ENCODE data around the gene INTS14.
"Not testable (repeated sequence)": the region's sequence is repeated elsewhere in the genome, so short reads cannot be mapped to it uniquely, and the experiment has no call there.

Gene INTS14

GRCh38 chr15:65559941-65560340 is 51.0 kb downstream of the INTS14 start:
- H3K4me3 ChIP-seq (ENCODE audit: insufficient read depth, low read depth, low read length), result no peak overlapping the region
- H3K36me3 ChIP-seq (ENCODE audit: control insufficient read depth, insufficient read depth, low read length), result peaks cover 72% of the 10 kb centered on the region

GRCh38 chr15:65558997-65559760 is 51.8 kb downstream of the INTS14 start:
- no peak overlapping the region for H3K27ac ChIP-seq (ENCODE audit: insufficient read depth, low read depth, low read length, poor library complexity, severe bottlenecking)
- H3K9me3 ChIP-seq (ENCODE audit: control insufficient read depth, low read length), result no peaks in the 10 kb centered on the region
- 97 to 98% methylated on average over 6 of the region's 6 CpGs for WGBS, 2 experiments
- H3K27me3 ChIP-seq (ENCODE audit: control insufficient read depth, insufficient read depth, low read length, poor library complexity, severe bottlenecking), result no peaks in the 10 kb centered on the region
- H3K36me3 ChIP-seq (ENCODE audit: control insufficient read depth, insufficient read depth, low read length), result peaks cover 65% of the 10 kb centered on the region
- H3K4me3 ChIP-seq (ENCODE audit: insufficient read depth, low read depth, low read length), result no peak overlapping the region
- no peaks in the 10 kb centered on the region for H3K4me1 ChIP-seq (ENCODE audit: control insufficient read depth, insufficient read depth, low read length)

More at GRCh38 chr15:65559941-65560340, 51.0 kb downstream of the INTS14 start:
- Histone ChIP-seq H3K9me3 (ENCODE audit: control insufficient read depth, low read length) (no peaks in the 10 kb centered on the region), H3K27me3 (ENCODE audit: control insufficient read depth, insufficient read depth, low read length, poor library complexity, severe bottlenecking) (no peaks in the 10 kb centered on the region), H3K27ac (ENCODE audit: insufficient read depth, low read depth, low read length, poor library complexity, severe bottlenecking) (no peak overlapping the region), H3K4me1 (ENCODE audit: control insufficient read depth, insufficient read depth, low read length) (no peaks in the 10 kb centered on the region)

- peaks cover 61% of the 10 kb centered on the region for H3K36me3 ChIP-seq (ENCODE audit: control insufficient read depth, insufficient read depth, low read length)
Observed at GRCh38 chr15:65558336-65558735, 52.6 kb downstream of the INTS14 start.

GRCh38 chr15:65556622-65557021 is 54.3 kb downstream of the INTS14 start:
- H3K4me3 ChIP-seq (ENCODE audit: insufficient read depth, low read depth, low read length), result no peak overlapping the region
- H3K27me3 ChIP-seq (ENCODE audit: control insufficient read depth, insufficient read depth, low read length, poor library complexity, severe bottlenecking), result no peaks in the 10 kb centered on the region
- H3K4me1 ChIP-seq (ENCODE audit: control insufficient read depth, insufficient read depth, low read length), result no peaks in the 10 kb centered on the region
- no peaks in the 10 kb centered on the region for H3K9me3 ChIP-seq (ENCODE audit: control insufficient read depth, low read length)
- WGBS, 2 experiments, result 97 to 98% methylated on average over 7 of the region's 7 CpGs
- no peak overlapping the region for H3K27ac ChIP-seq (ENCODE audit: insufficient read depth, low read depth, low read length, poor library complexity, severe bottlenecking)
- H3K36me3 ChIP-seq (ENCODE audit: control insufficient read depth, insufficient read depth, low read length), result peaks cover 44% of the 10 kb centered on the region

More at GRCh38 chr15:65558336-65558735, 52.6 kb downstream of the INTS14 start:
- no peak overlapping the region for H3K27ac ChIP-seq (ENCODE audit: insufficient read depth, low read depth, low read length, poor library complexity, severe bottlenecking)
- no peaks in the 10 kb centered on the region for H3K9me3 ChIP-seq (ENCODE audit: control insufficient read depth, low read length)
- no peaks in the 10 kb centered on the region for H3K4me1 ChIP-seq (ENCODE audit: control insufficient read depth, insufficient read depth, low read length)
- WGBS, 2 experiments, result 94 to 98% methylated on average over 5 of the region's 5 CpGs
- H3K4me3 ChIP-seq (ENCODE audit: insufficient read depth, low read depth, low read length), result no peak overlapping the region
- H3K27me3 ChIP-seq (ENCODE audit: control insufficient read depth, insufficient read depth, low read length, poor library complexity, severe bottlenecking), result no peaks in the 10 kb centered on the region

- WGBS, 2 experiments, result 99 to 100% methylated on average over 3 of the region's 3 CpGs
- H3K4me1 ChIP-seq (ENCODE audit: control insufficient read depth, insufficient read depth, low read length), result no peaks in the 10 kb centered on the region
- no peak overlapping the region for H3K27ac ChIP-seq (ENCODE audit: insufficient read depth, low read depth, low read length, poor library complexity, severe bottlenecking)
- no peaks in the 10 kb centered on the region for H3K27me3 ChIP-seq (ENCODE audit: control insufficient read depth, insufficient read depth, low read length, poor library complexity, severe bottlenecking)
- no peak overlapping the region for H3K4me3 ChIP-seq (ENCODE audit: insufficient read depth, low read depth, low read length)
- H3K9me3 ChIP-seq (ENCODE audit: control insufficient read depth, low read length), result no peaks in the 10 kb centered on the region
- H3K36me3 ChIP-seq (ENCODE audit: control insufficient read depth, insufficient read depth, low read length), result peaks cover 22% of the 10 kb centered on the region
Observed at GRCh38 chr15:65553691-65554090, 57.2 kb downstream of the INTS14 start.

- 96 to 100% methylated on average over 4 of the region's 6 CpGs for WGBS, 2 experiments
- not testable (repeated sequence) for H3K4me3 ChIP-seq (ENCODE audit: insufficient read depth, low read depth, low read length); H3K27me3 ChIP-seq (ENCODE audit: control insufficient read depth, insufficient read depth, low read length, poor library complexity, severe bottlenecking); H3K27ac ChIP-seq (ENCODE audit: insufficient read depth, low read depth, low read length, poor library complexity, severe bottlenecking); H3K9me3 ChIP-seq (ENCODE audit: control insufficient read depth, low read length); H3K4me1 ChIP-seq (ENCODE audit: control insufficient read depth, insufficient read depth, low read length)
- H3K36me3 ChIP-seq (ENCODE audit: control insufficient read depth, insufficient read depth, low read length), result peaks cover 17% of the 10 kb centered on the region
Observed at GRCh38 chr15:65552851-65553250, 58.1 kb downstream of the INTS14 start.

GRCh38 chr15:65551183-65551582 is 59.7 kb downstream of the INTS14 start:
- no peak overlapping the region for H3K4me3 ChIP-seq (ENCODE audit: insufficient read depth, low read depth, low read length)
- 92 to 98% methylated on average over 2 of the region's 2 CpGs for WGBS, 2 experiments

GRCh38 chr15:65550681-65551098 is 60.2 kb downstream of the INTS14 start:
- WGBS, 2 experiments, result 72 to 87% methylated on average over 3 of the region's 3 CpGs
- Histone ChIP-seq H3K4me1 (ENCODE audit: control insufficient read depth, insufficient read depth, low read length) (no peaks in the 10 kb centered on the region), H3K27me3 (ENCODE audit: control insufficient read depth, insufficient read depth, low read length, poor library complexity, severe bottlenecking) (no peaks in the 10 kb centered on the region), H3K36me3 (ENCODE audit: control insufficient read depth, insufficient read depth, low read length) (peaks cover 7% of the 10 kb centered on the region), H3K27ac (ENCODE audit: insufficient read depth, low read depth, low read length, poor library complexity, severe bottlenecking) (no peak overlapping the region), H3K4me3 (ENCODE audit: insufficient read depth, low read depth, low read length) (no peak overlapping the region), H3K9me3 (ENCODE audit: control insufficient read depth, low read length) (no peaks in the 10 kb centered on the region)

More at GRCh38 chr15:65551183-65551582, 59.7 kb downstream of the INTS14 start:
- no peaks in the 10 kb centered on the region for H3K9me3 ChIP-seq (ENCODE audit: control insufficient read depth, low read length)
- peaks cover 10% of the 10 kb centered on the region for H3K36me3 ChIP-seq (ENCODE audit: control insufficient read depth, insufficient read depth, low read length)
- H3K27ac ChIP-seq (ENCODE audit: insufficient read depth, low read depth, low read length, poor library complexity, severe bottlenecking), result no peak overlapping the region
- no peaks in the 10 kb centered on the region for H3K27me3 ChIP-seq (ENCODE audit: control insufficient read depth, insufficient read depth, low read length, poor library complexity, severe bottlenecking)
- H3K4me1 ChIP-seq (ENCODE audit: control insufficient read depth, insufficient read depth, low read length), result no peaks in the 10 kb centered on the region

- H3K4me1 ChIP-seq (ENCODE audit: control insufficient read depth, insufficient read depth, low read length); H3K9me3 ChIP-seq (ENCODE audit: control insufficient read depth, low read length): not testable (repeated sequence)
- WGBS, 2 experiments, result 92 to 96% methylated on average over 8 to 9 of the region's 9 CpGs
Observed at GRCh38 chr15:65549288-65549687, 61.6 kb downstream of the INTS14 start.

GRCh38 chr15:65547841-65548240 is 63.1 kb downstream of the INTS14 start:
- Histone ChIP-seq H3K27me3 (ENCODE audit: control insufficient read depth, insufficient read depth, low read length, poor library complexity, severe bottlenecking) (no peaks in the 10 kb centered on the region), H3K4me1 (ENCODE audit: control insufficient read depth, insufficient read depth, low read length) (no peaks in the 10 kb centered on the region), H3K36me3 (ENCODE audit: control insufficient read depth, insufficient read depth, low read length) (no peaks in the 10 kb centered on the region), H3K9me3 (ENCODE audit: control insufficient read depth, low read length) (no peaks in the 10 kb centered on the region), H3K4me3 (ENCODE audit: insufficient read depth, low read depth, low read length) (no peak overlapping the region), H3K27ac (ENCODE audit: insufficient read depth, low read depth, low read length, poor library complexity, severe bottlenecking) (no peak overlapping the region)

More at GRCh38 chr15:65549288-65549687, 61.6 kb downstream of the INTS14 start:
- not testable (repeated sequence) for H3K27ac ChIP-seq (ENCODE audit: insufficient read depth, low read depth, low read length, poor library complexity, severe bottlenecking); H3K27me3 ChIP-seq (ENCODE audit: control insufficient read depth, insufficient read depth, low read length, poor library complexity, severe bottlenecking); H3K4me3 ChIP-seq (ENCODE audit: insufficient read depth, low read depth, low read length); H3K36me3 ChIP-seq (ENCODE audit: control insufficient read depth, insufficient read depth, low read length)

Measured in ectodermal cell (in vitro differentiated cells).